Sigmoid colon (tissue), 7 donors: ENCODE results near the gene RASSF8. TPM values are rescaled to one million over a fixed set of nuclear protein-coding genes. Genes with fewer than 3 reads are reported as not detected.

Source experiments
- DNase-seq: peaks from one replicate; pipeline ENCODE4 v3.0.0-alpha.2; 2019
- H3K27ac ChIP-seq, 4 donors: fragments of 200-600 bp; sonication (generic); one replicate each; pipeline ENCODE4 v1.5.1; 2016 to 2019; ENCODE audit warnings: mild to moderate bottlenecking in 1 of 4
- H3K27me3 ChIP-seq, 3 donors: fragments of 200-600 bp; sonication (generic); one replicate each; pipeline ENCODE4 v1.5.1; 2019; ENCODE audit warnings: mild to moderate bottlenecking in 1 of 3
- H3K36me3 ChIP-seq, 4 donors: fragments of 200-600 bp; sonication (generic); one replicate each; pipeline ENCODE4 v1.5.1; 2016 to 2019
- H3K4me1 ChIP-seq, 4 donors: fragments of 200-600 bp; sonication (generic); one replicate each; pipeline ENCODE4 v1.5.1; 2017 to 2019
- H3K4me3 ChIP-seq, 4 donors: fragments of 200-600 bp; sonication (generic); one replicate each; pipeline ENCODE4 v1.5.1; 2017 to 2019; ENCODE audit warnings: mild to moderate bottlenecking in 2 of 4, moderate library complexity in 1 of 4
- H3K9me3 ChIP-seq, 4 donors: fragments of 200-600 bp in 3 of 4; sonication (generic) in 3 of 4; one replicate each; pipeline versions ENCODE4 v1.5.1 to v1.6.1; 2013 to 2019
- CTCF ChIP-seq, 4 experiments: fragments of 450-650 bp in 3 of 4; fragments of 200-600 bp in 1 of 4; IDR thresholded peaks; one replicate each; pipeline ENCODE4 v1.5.1; 2016 to 2019; ENCODE audit warnings: antibody characterized with exemption in 4 of 4, mild to moderate bottlenecking in 3 of 4, moderate library complexity in 2 of 4
- EP300 ChIP-seq, 4 donors: sonication (generic); formaldehyde crosslinking; IDR thresholded peaks; one replicate each; pipeline ENCODE4 v1.6.1; 2017; ENCODE audit warnings: antibody characterized with exemption in 4 of 4
- POLR2A ChIP-seq, 2 donors: fragments of 450-650 bp; IDR thresholded peaks; one replicate each; pipeline ENCODE4 v1.6.1; 2016; ENCODE audit warnings: antibody characterized with exemption in 2 of 2, mild to moderate bottlenecking in 2 of 2, moderate library complexity in 2 of 2
- POLR2AphosphoS5 ChIP-seq, 4 donors: sonication (generic); formaldehyde crosslinking; IDR thresholded peaks; one replicate each; pipeline ENCODE4 v1.6.1; 2017; ENCODE audit warnings: antibody characterized with exemption in 4 of 4
- WGBS, 2 donors: extraction: QIAGEN DNeasy Blood & Tissue Kit; methylation state at CpG; one replicate each; pipeline ENCODE4 v1.1.7; 2013; 5-methylcytosine and 5-hydroxymethylcytosine counted together
- intact Hi-C: fragments of 100-400 bp; cut with DNase I; formaldehyde crosslinking; loops from one replicate; pipeline ENCODE4 v1.15.1; 2023
- polyA plus RNA-seq, 3 donors: library from polyadenylated mRNA; stranded (reverse); fragments of 200-250 nt; gene quantifications; one replicate each; pipeline ENCODE4 v1.2.3, GENCODE V29; 2013
- total RNA-seq, 4 donors: library from RNA; depleted of rRNA; stranded (reverse); fragments of >200 nt; gene quantifications; one replicate each; pipeline ENCODE4 v1.1.0, GENCODE V29; 2016
- donor health status: healthy with polysubstance abuse.
- donor health status: Bipolar disorder and iron deficiency.
- donor health status: healthy.

Gene RASSF8
- total and polyA plus RNA-seq, 7 donors, result 0.92 to 109 (median 74.0) TPM

GRCh38 chr12:26030371-26030770 lies 71.9 kb downstream of the RASSF8 start:
- H3K4me1 ChIP-seq, result peaks cover 0 to 78% (median 64%) of the 10 kb centered on the region in 4 donors
- WGBS, 2 donors, result 71 to 73% methylated on average over 3 of the region's 3 CpGs
- DNase-seq, result no peak
- H3K36me3 ChIP-seq, result no peaks in the 10 kb centered on the region
- H3K4me3 ChIP-seq, result no peak overlapping the region
- TF ChIP-seq POLR2A (IDR thresholded peaks at IDR 0.05) (no peak), POLR2AphosphoS5 (IDR thresholded peaks at IDR 0.05) (peak in 3 of 4 donors; percentile 46 to 78 (median 70))
- intact Hi-C loops, result loop anchor here (10.0 kb wide), 2 partner anchors 206 to 446 kb away; no protein-coding TSS in a partner anchor
- H3K9me3 ChIP-seq, result no peaks in the 10 kb centered on the region
- no peaks in the 10 kb centered on the region for H3K27me3 ChIP-seq
- H3K27ac ChIP-seq, result peak overlapping the region in 2 of 4 donors; percentile 54 to 68

- TF ChIP-seq POLR2AphosphoS5 (IDR thresholded peaks at IDR 0.05) (no peak), CTCF (IDR thresholded peaks at IDR 0.05) (no peak), EP300 (IDR thresholded peaks at IDR 0.05) (no peak), POLR2A (IDR thresholded peaks at IDR 0.05) (no peak)
- intact Hi-C loops, result loop anchor here (10.0 kb wide), 2 partner anchors 207 to 447 kb away; no protein-coding TSS in a partner anchor
These were observed 72.8 kb downstream of the RASSF8 start for GRCh38 chr12:26031318-26031717.

GRCh38 chr12:26031827-26032226 lies 73.3 kb downstream of the RASSF8 start:
- Histone ChIP-seq H3K27me3 (no peaks in the 10 kb centered on the region), H3K4me1 (peaks cover 0 to 79% (median 64%) of the 10 kb centered on the region in 4 donors), H3K9me3 (no peaks in the 10 kb centered on the region), H3K4me3 (no peak overlapping the region), H3K27ac (peak overlapping the region in 2 of 4 donors; percentile 54 to 68), H3K36me3 (no peaks in the 10 kb centered on the region)
- intact Hi-C loops, result loop anchor here (10.0 kb wide), 2 partner anchors 207 to 447 kb away; no protein-coding TSS in a partner anchor
- no peak for TF ChIP-seq POLR2AphosphoS5 (IDR thresholded peaks at IDR 0.05)
- DNase-seq, result no peak

More at GRCh38 chr12:26031318-26031717, 72.8 kb downstream of the RASSF8 start:
- no peaks in the 10 kb centered on the region for H3K36me3 ChIP-seq
- DNase-seq, result no peak
- peaks cover 0 to 78% (median 64%) of the 10 kb centered on the region in 4 donors for H3K4me1 ChIP-seq
- no peaks in the 10 kb centered on the region for H3K9me3 ChIP-seq
- 92 to 94% methylated on average over 2 of the region's 2 CpGs for WGBS, 2 donors
- H3K27ac ChIP-seq, result peak overlapping the region in 2 of 4 donors; percentile 54 to 68
- no peaks in the 10 kb centered on the region for H3K27me3 ChIP-seq
- no peak overlapping the region for H3K4me3 ChIP-seq

- Histone ChIP-seq H3K27me3 (no peaks in the 10 kb centered on the region), H3K9me3 (no peaks in the 10 kb centered on the region), H3K4me3 (no peak overlapping the region), H3K4me1 (peaks cover 0 to 82% (median 64%) of the 10 kb centered on the region in 4 donors), H3K36me3 (no peaks in the 10 kb centered on the region), H3K27ac (peak overlapping the region in 2 of 4 donors; percentile 54 to 68)
- TF ChIP-seq EP300 (IDR thresholded peaks at IDR 0.05) (no peak), POLR2AphosphoS5 (IDR thresholded peaks at IDR 0.05) (no peak), CTCF (IDR thresholded peaks at IDR 0.05) (no peak), POLR2A (IDR thresholded peaks at IDR 0.05) (no peak)
- intact Hi-C loops, result loop anchor here (10.0 kb wide), 2 partner anchors 207 to 447 kb away; no protein-coding TSS in a partner anchor
- DNase-seq, result no peak
- 41 to 81% methylated on average over 1 of the region's 1 CpG for WGBS, 2 donors
These were observed 73.8 kb downstream of the RASSF8 start for GRCh38 chr12:26032290-26032689.

GRCh38 chr12:26032719-26033241 lies 74.3 kb downstream of the RASSF8 start:
- WGBS, 2 donors, result 19 to 63% methylated on average over 1 of the region's 1 CpG
- intact Hi-C loops, result loop anchor here (10.0 kb wide), 2 partner anchors 208 to 448 kb away; no protein-coding TSS in a partner anchor
- Histone ChIP-seq H3K27me3 (no peaks in the 10 kb centered on the region), H3K27ac (peak overlapping the region in 2 of 4 donors; percentile 54 to 68), H3K36me3 (no peaks in the 10 kb centered on the region), H3K4me1 (peaks cover 0 to 82% (median 66%) of the 10 kb centered on the region in 4 donors), H3K4me3 (no peak overlapping the region), H3K9me3 (no peaks in the 10 kb centered on the region)
- TF ChIP-seq POLR2AphosphoS5 (IDR thresholded peaks at IDR 0.05) (no peak), POLR2A (IDR thresholded peaks at IDR 0.05) (no peak), EP300 (IDR thresholded peaks at IDR 0.05) (no peak), CTCF (IDR thresholded peaks at IDR 0.05) (no peak)
- DNase-seq, result no peak
